AG04449 (cell line): Measurements from ENCODE around the gene BBS12.

ENCODE experiments used
- CTCF ChIA-PET: fragments of 350-600 bp; formaldehyde crosslinking; extraction: SDS; loops from one replicate; lab custom pipeline; 2021; ENCODE audit warnings: antibody characterized with exemption; lab: Yijun Ruan, JAX
- POLR2A ChIA-PET: fragments of 400-600, 350-600 bp; formaldehyde crosslinking; extraction: SDS; loops from one replicate; lab custom pipeline; 2020; ENCODE audit warnings: antibody characterized with exemption, inconsistent platforms; lab: Yijun Ruan, JAX
- DNase-seq: peaks from one replicate; pipeline ENCODE4 v3.0.0-alpha.2; 2010; ENCODE audit warnings: low read depth, low spot score
- H3K4me3 ChIP-seq: 2 replicates; pipeline ENCODE4 v1.5.1; 2011; ENCODE audit warnings: low read depth, mild to moderate bottlenecking, control low read depth, low read length
- TF ChIP-seq, protein P1 (sequence below): IDR thresholded peaks from one replicate; pipeline ENCODE4 v1.5.1; 2011; ENCODE audit warnings: mild to moderate bottlenecking, moderate library complexity, low read length, control low read depth, inconsistent platforms; ENCODE audit not compliant: insufficient read depth; ENCODE audit errors: missing control alignments

Gene BBS12

DNA sequence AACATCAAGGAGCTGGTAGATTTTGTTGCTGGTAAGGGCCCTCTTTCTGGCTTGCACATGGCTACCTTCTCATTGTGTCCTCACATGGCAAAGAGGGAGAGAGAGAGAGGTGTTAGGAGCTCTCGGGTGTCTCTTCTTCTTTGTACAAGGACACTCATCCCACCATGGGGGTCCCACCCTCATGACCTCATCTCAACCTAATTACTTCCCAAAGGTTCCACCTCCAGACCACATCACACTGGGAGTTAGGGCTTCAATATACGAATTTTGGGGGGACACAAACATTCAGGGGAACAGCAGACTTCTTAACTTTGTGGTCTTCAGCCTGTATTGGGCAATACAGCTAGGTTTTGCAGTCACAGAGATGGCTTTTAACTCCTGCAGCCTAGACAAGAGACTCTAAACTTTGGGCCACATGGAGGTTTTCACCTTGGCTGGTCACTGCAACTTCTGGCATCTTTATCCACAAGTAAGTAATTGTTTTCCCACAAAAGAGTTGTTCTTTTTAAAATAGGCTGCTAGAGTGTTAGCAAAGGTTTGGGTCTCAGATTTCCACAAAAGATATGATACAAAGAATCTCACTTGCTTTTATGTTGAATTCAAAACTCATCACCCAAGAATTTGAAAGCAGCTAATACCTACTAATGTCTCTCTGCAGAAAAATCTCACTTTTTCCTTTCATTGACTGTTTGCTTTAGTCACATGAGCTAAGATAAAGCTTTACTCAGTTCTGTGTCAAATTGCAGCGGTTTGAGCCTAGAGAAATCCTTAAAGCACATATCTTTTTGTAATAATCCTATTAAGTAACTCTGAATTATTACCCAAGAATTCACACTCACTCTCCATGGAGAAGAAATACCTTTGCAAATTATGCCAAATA is 39.6 kb upstream of the BBS12 start:
- H3K4me3 ChIP-seq = no peak overlapping the region
- CTCF ChIA-PET = interaction anchor here (0.9 to 1.7 kb wide), 3 partner anchors 9 to 25 kb away, joined by 3 to 5 read pairs (median 4); no protein-coding TSS in a partner anchor
- no peak for DNase-seq
- POLR2A ChIA-PET = interaction anchor here (1.3 kb wide), 1 partner anchor 24 kb away, joined by 4 read pairs; no protein-coding TSS in a partner anchor
- TF ChIP-seq, protein P1, sequence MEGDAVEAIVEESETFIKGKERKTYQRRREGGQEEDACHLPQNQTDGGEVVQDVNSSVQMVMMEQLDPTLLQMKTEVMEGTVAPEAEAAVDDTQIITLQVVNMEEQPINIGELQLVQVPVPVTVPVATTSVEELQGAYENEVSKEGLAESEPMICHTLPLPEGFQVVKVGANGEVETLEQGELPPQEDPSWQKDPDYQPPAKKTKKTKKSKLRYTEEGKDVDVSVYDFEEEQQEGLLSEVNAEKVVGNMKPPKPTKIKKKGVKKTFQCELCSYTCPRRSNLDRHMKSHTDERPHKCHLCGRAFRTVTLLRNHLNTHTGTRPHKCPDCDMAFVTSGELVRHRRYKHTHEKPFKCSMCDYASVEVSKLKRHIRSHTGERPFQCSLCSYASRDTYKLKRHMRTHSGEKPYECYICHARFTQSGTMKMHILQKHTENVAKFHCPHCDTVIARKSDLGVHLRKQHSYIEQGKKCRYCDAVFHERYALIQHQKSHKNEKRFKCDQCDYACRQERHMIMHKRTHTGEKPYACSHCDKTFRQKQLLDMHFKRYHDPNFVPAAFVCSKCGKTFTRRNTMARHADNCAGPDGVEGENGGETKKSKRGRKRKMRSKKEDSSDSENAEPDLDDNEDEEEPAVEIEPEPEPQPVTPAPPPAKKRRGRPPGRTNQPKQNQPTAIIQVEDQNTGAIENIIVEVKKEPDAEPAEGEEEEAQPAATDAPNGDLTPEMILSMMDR = no peak

DNA sequence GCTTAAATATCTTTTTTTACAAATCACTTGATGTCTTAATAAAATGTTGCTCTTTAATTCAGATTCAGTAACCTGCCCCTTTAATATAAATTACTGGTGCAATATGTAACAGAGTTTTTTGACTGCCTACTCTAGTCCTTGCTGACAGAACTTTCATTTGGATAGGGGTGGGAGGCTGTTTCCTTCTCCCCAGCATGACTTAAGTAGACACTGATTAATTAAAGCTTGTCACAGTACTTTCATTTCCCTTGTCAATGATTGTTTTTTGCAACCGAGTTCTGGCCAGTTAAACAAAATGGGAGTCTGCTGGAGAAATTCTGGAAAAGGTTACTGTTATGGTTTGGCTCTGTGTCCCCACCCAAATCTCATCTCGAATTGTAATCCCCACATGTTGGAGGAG is 37.3 kb upstream of the BBS12 start:
- ChIA-PET CTCF (interaction anchor here (1.4 kb wide), 1 partner anchor 27 kb away, joined by 4 read pairs; no protein-coding TSS in a partner anchor), POLR2A (no interaction called here)
- DNase-seq = no peak
- TF ChIP-seq, protein P1 = no peak
- H3K4me3 ChIP-seq = no peak overlapping the region

DNA sequence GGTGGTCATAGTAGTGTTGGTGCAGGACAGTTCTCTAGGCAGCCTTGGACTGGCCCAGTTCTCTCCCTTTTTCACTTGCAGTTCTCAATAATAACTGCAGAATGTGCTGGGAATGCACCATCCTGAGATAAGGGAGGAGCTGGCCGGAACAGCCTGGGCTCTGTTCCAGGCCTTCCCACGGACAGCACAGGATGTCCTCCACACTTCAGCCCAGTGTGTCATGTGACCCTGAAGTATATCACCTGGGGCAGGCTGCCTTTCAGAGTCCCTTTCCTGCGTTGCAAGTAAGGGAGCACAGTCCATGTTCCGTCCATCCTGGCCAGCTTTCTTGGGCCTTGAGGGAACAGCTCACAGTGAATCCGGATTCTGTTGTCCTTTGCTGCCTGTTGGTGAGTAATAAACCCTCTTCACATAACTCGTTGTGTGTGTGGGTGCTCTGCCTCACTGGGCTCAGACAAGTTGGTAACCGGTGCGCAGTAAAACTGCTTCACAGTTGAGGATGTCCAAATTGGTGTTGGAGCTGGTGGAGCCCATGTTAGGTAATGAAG is 32.3 kb upstream of the BBS12 start:
- no peak overlapping the region for H3K4me3 ChIP-seq
- CTCF ChIA-PET = interaction anchor here (1.0 to 1.5 kb wide), 3 partner anchors 98 to 215 kb away, joined by 3 to 5 read pairs (median 3); no protein-coding TSS in a partner anchor
- DNase-seq = no peak
- TF ChIP-seq, protein P1 = no peak
- POLR2A ChIA-PET = no interaction called here

DNA sequence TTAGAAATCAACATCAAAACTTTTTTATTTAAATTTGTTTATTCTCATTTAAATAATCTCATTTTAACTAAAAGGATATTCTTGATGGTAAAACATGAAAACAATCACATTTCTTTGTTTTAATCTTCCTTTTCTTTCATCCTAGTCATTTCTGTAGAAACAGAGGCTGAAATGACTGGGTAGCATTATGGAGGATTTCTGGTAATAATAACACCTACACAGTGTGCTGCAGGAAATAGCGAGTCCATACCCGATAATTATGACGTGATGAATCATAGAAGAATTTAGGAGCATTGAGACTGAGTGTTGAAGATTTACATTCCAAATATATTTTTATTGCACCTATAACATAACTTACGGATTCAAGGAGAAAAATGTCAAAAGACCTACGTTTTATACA is 31.4 kb upstream of the BBS12 start:
- ChIA-PET POLR2A (no interaction called here), CTCF (interaction anchor here (1.0 to 1.5 kb wide), 4 partner anchors 8 to 214 kb away, joined by 3 to 5 read pairs (median 4); no protein-coding TSS in a partner anchor)
- no peak overlapping the region for H3K4me3 ChIP-seq
- DNase-seq = no peak
- TF ChIP-seq, protein P1 = no peak

DNA sequence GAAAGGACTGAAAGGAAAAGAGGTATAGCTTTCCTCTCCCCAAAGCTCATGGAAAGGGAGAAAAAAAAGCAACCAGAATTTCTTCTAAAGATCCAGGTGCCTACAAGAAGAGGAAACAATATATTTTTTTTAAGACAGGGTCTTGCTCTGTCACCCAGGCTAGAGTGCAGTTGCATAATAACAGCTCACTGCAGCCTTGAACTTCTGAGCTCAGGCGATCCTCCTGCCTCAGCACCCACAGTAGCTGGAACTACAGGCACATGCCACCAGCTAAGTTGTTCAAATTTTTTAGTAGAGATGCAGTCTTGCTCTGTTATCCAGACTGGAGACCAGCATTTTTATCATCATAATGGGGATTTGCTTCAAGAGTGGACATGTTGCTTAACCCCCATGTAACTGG is 30.5 kb upstream of the BBS12 start:
- CTCF ChIA-PET = interaction anchor here (1.0 kb wide), 1 partner anchor 9 kb away, joined by 5 read pairs; no protein-coding TSS in a partner anchor

More for the DNA sequence above, 30.5 kb upstream of the BBS12 start:
- no peak for DNase-seq
- no peak overlapping the region for H3K4me3 ChIP-seq
- POLR2A ChIA-PET = no interaction called here
- TF ChIP-seq, protein P1 = no peak
